K562 (cell line): ENCODE data around the gene TCEANC. TPM values are rescaled to one million over a fixed set of nuclear protein-coding genes. Genes with fewer than 3 reads are reported as not detected.

ENCODE experiments used
- ATAC-seq: fragments of 200-7000 bp; cut with Tn5 transposase; 3 replicates; pipeline ENCODE4 v1.9.1; 2020; ENCODE audit warnings: moderate library complexity
- BruUV-seq: library from RNA; stranded (reverse); fragments of 400-500 nt; replicated peaks from 2 replicates; lab custom pipeline; 2021; lab: Mats Ljungman, UMichigan
- CTCF ChIA-PET: fragments of 300-600 bp; formaldehyde crosslinking; extraction: SDS; loops from one replicate; lab custom pipeline; 2021; ENCODE audit warnings: low intra/inter-chr PET ratio; lab: Yijun Ruan, JAX
- POLR2A ChIA-PET: fragments of 300-600, 350-650 bp; sonication (Branson Sonifier 250); formaldehyde crosslinking; extraction: SDS; loops from one replicate; lab custom pipeline; 2021; ENCODE audit warnings: antibody characterized with exemption, inconsistent platforms; lab: Yijun Ruan, JAX
- DNase-seq, 4 experiments: peaks; one replicate each; pipeline versions ENCODE4 v3.0.0 to v3.0.0-alpha.2; 2011 to 2018; ENCODE audit warnings: low spot score in 3 of 4, mixed read lengths in 3 of 4; ENCODE audit errors: extremely low read depth in 1 of 4
- FAIRE-seq: peaks from 2 replicates; lab custom pipeline; 2011; peaks lifted over from hg19 to GRCh38; lab: Jason Lieb, UNC
- H2AFZ ChIP-seq: 2 replicates; pipeline ENCODE4 v1.6.0; 2011; ENCODE audit warnings: low read depth, low read length, control low read depth, inconsistent platforms
- H3K27ac ChIP-seq: fragments of 200-600 bp; 3 replicates; pipeline ENCODE4 v1.8.0; 2011; ENCODE audit warnings: low read depth, mild to moderate bottlenecking, control low read depth, inconsistent platforms, low read length, moderate library complexity, mixed read lengths; ENCODE audit errors: extremely low read depth
- H3K27me3 ChIP-seq, 2 experiments: fragments of 300-600 bp in 1 of 2; 2 replicates in 1 of 2; 3 replicates in 1 of 2; pipeline versions ENCODE4 v1.6.0 to v1.8.0; 2011; ENCODE audit warnings: inconsistent platforms in 2 of 2, low read length in 2 of 2, mild to moderate bottlenecking in 1 of 2, mixed read lengths in 1 of 2, moderate library complexity in 1 of 2; ENCODE audit not compliant: control insufficient read depth in 2 of 2, insufficient read depth in 2 of 2
- H3K36me3 ChIP-seq: fragments of 300-600 bp; 3 replicates; pipeline ENCODE4 v1.8.0; 2011; ENCODE audit warnings: mild to moderate bottlenecking, low read length, inconsistent platforms; ENCODE audit not compliant: control insufficient read depth, insufficient read depth
- H3K4me1 ChIP-seq, 2 experiments: fragments of 200-600 bp in 1 of 2; replicated peaks in 1 of 2; 2 replicates in 1 of 2; 3 replicates in 1 of 2; pipeline versions ENCODE4 v1.5.1 to v1.8.0; 2011; ENCODE audit warnings: inconsistent platforms in 2 of 2, low read length in 2 of 2, mild to moderate bottlenecking in 1 of 2, mixed read lengths in 1 of 2, moderate library complexity in 1 of 2; ENCODE audit not compliant: control insufficient read depth in 2 of 2, insufficient read depth in 2 of 2
- H3K4me2 ChIP-seq: 2 replicates; pipeline ENCODE4 v1.6.1; 2011; ENCODE audit warnings: low read length, control low read depth, inconsistent platforms, mixed read lengths; ENCODE audit not compliant: insufficient read depth
- H3K4me3 ChIP-seq: fragments of 200-600 bp; sonication (generic), shearing (Covaris generic); 2 replicates; pipeline ENCODE4 v1.5.1; 2016; ENCODE audit warnings: control low read depth, inconsistent platforms
- H3K79me2 ChIP-seq: fragments of 200-600 bp; 3 replicates; pipeline ENCODE4 v1.8.0; 2011; ENCODE audit warnings: low read length, inconsistent platforms; ENCODE audit not compliant: control insufficient read depth, insufficient read depth
- H3K9ac ChIP-seq, 2 experiments: 2 replicates each; pipeline versions ENCODE4 v1.6.0 to v1.6.1; 2011; ENCODE audit warnings: low read depth in 2 of 2, low read length in 2 of 2, control low read depth in 1 of 2, inconsistent platforms in 1 of 2, mild to moderate bottlenecking in 1 of 2, mixed read lengths in 1 of 2; ENCODE audit not compliant: insufficient read depth in 1 of 2
- H3K9me1 ChIP-seq: one replicate; pipeline ENCODE4 v1.6.0; 2011; ENCODE audit warnings: inconsistent platforms, mild to moderate bottlenecking, low read length, moderate library complexity; ENCODE audit not compliant: control insufficient read depth, insufficient read depth
- H3K9me3 ChIP-seq: replicated peaks from 2 replicates; pipeline ENCODE4 v1.5.1; 2011; ENCODE audit warnings: low read depth, low read length, inconsistent platforms; ENCODE audit not compliant: control insufficient read depth, insufficient read depth
- H4K20me1 ChIP-seq: replicated peaks from 2 replicates; pipeline ENCODE4 v1.6.1; 2011; ENCODE audit warnings: low read length, inconsistent platforms, mixed read lengths; ENCODE audit not compliant: control insufficient read depth, insufficient read depth
- ARID1B ChIP-seq: fragments of 450-650 bp; IDR thresholded peaks from 2 replicates; pipeline ENCODE4 v1.6.1; 2016; ENCODE audit warnings: antibody characterized with exemption, mild to moderate bottlenecking, inconsistent platforms
- BHLHE40 ChIP-seq: IDR thresholded peaks from 2 replicates; pipeline ENCODE4 v1.6.1; 2011; ENCODE audit warnings: low read length, improper control_type of control experiment
- CBFA2T3 ChIP-seq: fragments of 450-650 bp; IDR thresholded peaks from 2 replicates; pipeline ENCODE4 v1.6.1; 2017
- EP300 ChIP-seq: IDR thresholded peaks from 2 replicates; pipeline ENCODE4 v1.6.1; 2012; ENCODE audit warnings: low read length, improper control_type of control experiment
- ETV5 ChIP-seq: sonication (generic); formaldehyde crosslinking; IDR thresholded peaks from 2 replicates; pipeline ENCODE4 v1.4.0; 2020; ENCODE audit warnings: low read depth, mild to moderate bottlenecking, missing genetic modification reagents
- MECOM ChIP-seq: fragments of 250-450 bp; sonication (Bioruptor Pico); IDR thresholded peaks from 2 replicates; pipeline ENCODE4 v1.8.0; 2022; ENCODE audit warnings: inconsistent platforms
- TAL1 ChIP-seq: fragments of 450-650 bp; IDR thresholded peaks from 2 replicates; pipeline ENCODE4 v1.6.1; 2016; ENCODE audit warnings: mild to moderate bottlenecking
- TCF3 ChIP-seq: sonication (generic); formaldehyde crosslinking; IDR thresholded peaks from 2 replicates; pipeline ENCODE4 v1.4.0; 2020; ENCODE audit warnings: mild to moderate bottlenecking, missing genetic modification reagents
- TEAD4 ChIP-seq, 2 experiments: sonication (generic) in 1 of 2; formaldehyde crosslinking in 1 of 2; IDR thresholded peaks; 2 replicates each; pipeline versions ENCODE4 v1.6.1 to v1.8.0; 2012 to 2022; ENCODE audit warnings: borderline replicate concordance in 1 of 2, inconsistent platforms in 1 of 2, low read length in 1 of 2, mild to moderate bottlenecking in 1 of 2, missing genetic modification reagents in 1 of 2
- WGBS: fragments of 100-300 bp; shearing (Covaris generic); methylation state at CpG from one replicate; pipeline ENCODE4 v1.1.6; 2016; ENCODE audit warnings: low coverage, mixed read lengths; ENCODE audit not compliant: insufficient coverage; ENCODE audit errors: missing lambda C conversion rate; 5-methylcytosine and 5-hydroxymethylcytosine counted together
- in situ Hi-C: fragments of 300-500 bp; cut with MboI; formaldehyde crosslinking; loops from 4 replicates; pipeline ENCODE4 v1.15.0; 2018; ENCODE audit warnings: inconsistent platforms, mixed read lengths
- intact Hi-C: fragments of 100-400 bp; cut with micrococcal nuclease; formaldehyde crosslinking; loops from 2 replicates; pipeline ENCODE4 v1.14.2; 2022
- polyA plus RNA-seq, 8 experiments: library from polyadenylated mRNA; depleted of rRNA in 4 of 8; stranded (reverse) in 5 of 8; unstranded in 3 of 8; fragments of >200 nt; fragmentation: Nextera tagmentation in 2 of 8; fragmentation: Illumina TruSeq in 1 of 8; extraction: Ambion mirVana in 2 of 8; extraction: Trizol in 1 of 8; gene quantifications; 2 replicates each; pipeline versions ENCODE4 v1.2.1 to v1.2.3, GENCODE V29; 2011 to 2014; ENCODE audit warnings: inconsistent platforms in 1 of 8, missing spikeins in 1 of 8
- total RNA-seq, 7 experiments: library from RNA; depleted of rRNA in 6 of 7; stranded (reverse); fragments of >200 nt in 6 of 7; fragmentation: Illumina TruSeq in 2 of 7; extraction: Trizol in 2 of 7; gene quantifications; 2 replicates each; pipeline versions ENCODE4 v1.2.1 to v1.2.3, GENCODE V29; 2011 to 2021; ENCODE audit warnings: low replicate concordance in 1 of 7
- TF ChIP-seq, protein P1 (sequence below): sonication (generic); formaldehyde crosslinking; IDR thresholded peaks from 2 replicates; pipeline ENCODE4 v1.8.0; 2022; ENCODE audit warnings: mild to moderate bottlenecking, low read depth, missing genetic modification reagents

Gene TCEANC
- total and polyA plus RNA-seq, 9 of the 15 experiments (the other 6 are each of a cell fraction or from before 2014, with no cell fraction given): 1.2 to 2.8 (median 2.0) TPM

DNA sequence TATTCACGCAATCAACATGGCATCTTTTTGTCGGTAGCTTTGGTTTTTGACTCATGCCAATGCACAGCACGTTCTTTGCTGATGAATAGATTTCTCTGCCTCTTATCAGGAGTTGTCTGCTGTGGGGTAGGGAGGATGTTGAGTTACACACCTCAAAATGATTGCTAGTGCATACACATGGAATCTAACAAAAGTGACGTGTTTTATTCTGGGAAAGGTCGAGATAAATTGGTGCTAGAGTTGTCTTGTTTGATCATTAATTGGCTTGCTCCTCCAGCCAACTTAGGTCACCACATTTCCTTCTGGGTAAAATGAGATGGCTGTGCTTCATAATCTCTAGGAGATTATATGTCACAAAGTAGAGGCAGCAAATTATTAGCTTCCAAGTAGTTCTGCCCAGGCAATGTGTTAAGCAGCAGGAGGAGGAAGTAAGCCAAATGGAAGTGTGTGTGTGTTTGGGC lies 39.9 kb downstream of the TCEANC start:
- Histone ChIP-seq H3K9me3 (no peaks in the 10 kb centered on the region), H3K79me2 (peaks cover 84% of the 10 kb centered on the region), H3K4me2 (peak overlapping the region; percentile 31), H2AFZ (no peak overlapping the region), H3K27ac (peak overlapping the region; percentile 68), H3K36me3 (peaks cover 11% of the 10 kb centered on the region; the same call in 1 of the 3 replicates), H3K9ac (peak overlapping the region in 1 of 2 experiments; percentile 37; a peak in 2 of 4 replicates), H3K4me1 (peaks cover 6 to 43% of the 10 kb centered on the region in 2 experiments; a peak in 4 of 5 replicates), H3K9me1 (no peaks in the 10 kb centered on the region), H3K4me3 (no peak overlapping the region), H3K27me3 (no peaks in the 10 kb centered on the region)
- BruUV-seq: no TSS peak
- intact Hi-C loops: no loop called here
- DNase-seq (no peak), ATAC-seq (no peak)
- POLR2A ChIA-PET: interaction anchor here (0.7 kb wide), 1 partner anchor 53 kb away, joined by 3 read pairs; no protein-coding TSS in a partner anchor
- 11% methylated on average over 5 of the region's 5 CpGs for WGBS
- TF ChIP-seq ARID1B (peak; percentile 29; the same call in 1 of the 2 replicates), ETV5 (CRISPR knock-in tag) (no peak), BHLHE40 (peak; percentile 67), MECOM (no peak), TAL1 (peak; percentile 10; the same call in 1 of the 2 replicates), EP300 (peak; percentile 15; the same call in 1 of the 2 replicates), TCF3 (peak; percentile 34; the same call in 1 of the 2 replicates), CBFA2T3 (peak; percentile 47), TEAD4 (IDR thresholded peaks at IDR 0.05; ENCODE audit: low read length) (peak; percentile 16; the same call in 1 of the 2 replicates), TEAD4 (CRISPR knock-in tag; IDR thresholded peaks at IDR 0.05; ENCODE audit: borderline replicate concordance) (no peak)
- TF ChIP-seq, protein P1, sequence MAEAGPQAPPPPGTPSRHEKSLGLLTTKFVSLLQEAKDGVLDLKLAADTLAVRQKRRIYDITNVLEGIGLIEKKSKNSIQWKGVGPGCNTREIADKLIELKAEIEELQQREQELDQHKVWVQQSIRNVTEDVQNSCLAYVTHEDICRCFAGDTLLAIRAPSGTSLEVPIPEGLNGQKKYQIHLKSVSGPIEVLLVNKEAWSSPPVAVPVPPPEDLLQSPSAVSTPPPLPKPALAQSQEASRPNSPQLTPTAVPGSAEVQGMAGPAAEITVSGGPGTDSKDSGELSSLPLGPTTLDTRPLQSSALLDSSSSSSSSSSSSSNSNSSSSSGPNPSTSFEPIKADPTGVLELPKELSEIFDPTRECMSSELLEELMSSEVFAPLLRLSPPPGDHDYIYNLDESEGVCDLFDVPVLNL: no peak
- TF ChIP-seq, all 486 proteins: peak for 7
- in situ Hi-C loops: no loop called here
- no peak for FAIRE-seq
- CTCF ChIA-PET: no interaction called here
- H4K20me1 ChIP-seq: peaks cover 24% of the 10 kb centered on the region; the same call in 1 of the 2 replicates
